GM12878 (cell line): Measurements from ENCODE around the gene CPVL. TPM values are rescaled to one million over a fixed set of nuclear protein-coding genes. Genes with fewer than 3 reads are reported as not detected.

Experiments
- ATAC-seq: fragments of 200-7000 bp; cut with Tn5 transposase; 3 replicates; pipeline ENCODE4 v1.9.1; 2020; ENCODE audit warnings: mild to moderate bottlenecking, moderate library complexity
- BruUV-seq: library from RNA; stranded (reverse); fragments of 400-500 nt; replicated peaks from 2 replicates; lab custom pipeline; 2021; lab: Mats Ljungman, UMichigan
- CTCF ChIA-PET: fragments of 300-600 bp; sonication (Branson Sonifier 250); formaldehyde crosslinking; extraction: SDS; loops from one replicate; lab custom pipeline; 2021; ENCODE audit warnings: inconsistent platforms; lab: Yijun Ruan, JAX
- POLR2A ChIA-PET: fragments of 350-600 bp; formaldehyde crosslinking; extraction: SDS; loops from one replicate; lab custom pipeline; 2021; ENCODE audit warnings: inconsistent platforms; lab: Charles Lee
- RAD21 ChIA-PET: fragments of 300-600 bp; sonication (Branson Sonifier 250); formaldehyde crosslinking; loops from one replicate; lab custom pipeline; 2023; ENCODE audit warnings: antibody characterized with exemption; ENCODE audit not compliant: unreplicated experiment; lab: Charles Lee
- SMC1A ChIA-PET: fragments of 300-600 bp; sonication (Branson Sonifier 250); formaldehyde crosslinking; loops from one replicate; lab custom pipeline; 2023; ENCODE audit not compliant: unreplicated experiment, uncharacterized antibody; lab: Charles Lee
- DNase-seq: peaks from one replicate; pipeline ENCODE4 v3.0.0-alpha.2; 2011; ENCODE audit warnings: low read depth, low spot score
- FAIRE-seq: peaks from 3 replicates; lab custom pipeline; 2011; peaks lifted over from hg19 to GRCh38; lab: Jason Lieb, UNC
- H2AFZ ChIP-seq: 2 replicates; pipeline ENCODE4 v1.6.0; 2011; ENCODE audit warnings: low read depth, low read length, control low read depth; ENCODE audit not compliant: control insufficient read depth
- H3K27ac ChIP-seq: 2 replicates; pipeline ENCODE4 v1.5.1; 2011; ENCODE audit warnings: control low read depth; ENCODE audit not compliant: control insufficient read depth, insufficient read depth
- H3K27me3 ChIP-seq, 2 experiments: replicated peaks in 1 of 2; 2 replicates each; pipeline versions ENCODE4 v1.6.0 to v1.6.1; 2011; ENCODE audit warnings: low read length in 1 of 2; ENCODE audit not compliant: control insufficient read depth in 2 of 2, insufficient read depth in 2 of 2
- H3K36me3 ChIP-seq, 2 experiments: 2 replicates each; pipeline ENCODE4 v1.5.1; 2011; ENCODE audit warnings: low read length in 1 of 2; ENCODE audit not compliant: control insufficient read depth in 2 of 2, insufficient read depth in 2 of 2
- H3K4me1 ChIP-seq: 2 replicates; pipeline ENCODE4 v1.6.1; 2011; ENCODE audit warnings: mild to moderate bottlenecking, low read length, moderate library complexity, mixed read lengths; ENCODE audit not compliant: control insufficient read depth, insufficient read depth
- H3K4me2 ChIP-seq: 2 replicates; pipeline ENCODE4 v1.6.0; 2011; ENCODE audit warnings: control low read depth; ENCODE audit not compliant: control insufficient read depth, insufficient read depth
- H3K4me3 ChIP-seq: fragments of 200-600 bp; sonication (generic); 2 replicates; pipeline ENCODE4 v1.5.1; 2016
- H3K79me2 ChIP-seq: 2 replicates; pipeline ENCODE4 v1.6.0; 2011; ENCODE audit warnings: low read length; ENCODE audit not compliant: control insufficient read depth, insufficient read depth
- H3K9ac ChIP-seq: 2 replicates; pipeline ENCODE4 v1.8.0; 2011; ENCODE audit warnings: low read length, control low read depth, mixed read lengths; ENCODE audit not compliant: control insufficient read depth, insufficient read depth
- H3K9me3 ChIP-seq: replicated peaks from 3 replicates; pipeline ENCODE4 v1.5.1; 2011; ENCODE audit warnings: mild to moderate bottlenecking, low read length; ENCODE audit not compliant: control insufficient read depth, insufficient read depth
- H4K20me1 ChIP-seq: 2 replicates; pipeline ENCODE4 v1.6.0; 2011; ENCODE audit not compliant: control insufficient read depth, insufficient read depth
- DPF2 ChIP-seq: fragments of 450-650 bp; IDR thresholded peaks from 2 replicates; pipeline ENCODE4 v1.6.1; 2017; ENCODE audit warnings: mild to moderate bottlenecking
- JUNB ChIP-seq: IDR thresholded peaks from 2 replicates; pipeline ENCODE4 v1.6.1; 2016; ENCODE audit warnings: antibody characterized with exemption, mild to moderate bottlenecking
- LARP7 ChIP-seq: fragments of 450-650 bp; IDR thresholded peaks from 2 replicates; pipeline ENCODE4 v1.6.1; 2017; ENCODE audit warnings: mild to moderate bottlenecking
- NBN ChIP-seq: fragments of 450-650 bp; IDR thresholded peaks from 2 replicates; pipeline ENCODE4 v1.6.1; 2016
- NFYB ChIP-seq: IDR thresholded peaks from 2 replicates; pipeline ENCODE4 v1.6.1; 2011; ENCODE audit warnings: low read depth, mild to moderate bottlenecking, low read length, improper control_type of control experiment, moderate library complexity; ENCODE audit not compliant: insufficient read depth
- RAD51 ChIP-seq: fragments of 450-650 bp; IDR thresholded peaks from 2 replicates; pipeline ENCODE4 v1.6.1; 2016; ENCODE audit warnings: moderate library complexity, mild to moderate bottlenecking, inconsistent platforms
- RBBP5 ChIP-seq: fragments of 200-600 bp; sonication (generic); conservative IDR thresholded peaks from 2 replicates; pipeline ENCODE4 v1.6.1; 2016
- RCOR1 ChIP-seq: conservative IDR thresholded peaks from 2 replicates; pipeline ENCODE4 v1.6.1; 2012; ENCODE audit warnings: low read depth, low read length, improper control_type of control experiment
- SMC3 ChIP-seq: IDR thresholded peaks from 2 replicates; pipeline ENCODE4 v1.6.1; 2011; ENCODE audit warnings: low read length, improper control_type of control experiment, borderline replicate concordance
- WRNIP1 ChIP-seq: IDR thresholded peaks from 2 replicates; pipeline ENCODE4 v1.6.1; 2011; ENCODE audit warnings: low read depth, low read length, improper control_type of control experiment, borderline replicate concordance
- ZNF274 ChIP-seq: IDR thresholded peaks from one replicate; pipeline ENCODE4 v1.8.0; 2011; ENCODE audit not compliant: insufficient read length, insufficient read depth
- ZNF687 ChIP-seq: fragments of 450-650 bp; IDR thresholded peaks from 2 replicates; pipeline ENCODE4 v1.6.1; 2017; ENCODE audit warnings: mild to moderate bottlenecking, moderate library complexity
- WGBS: methylation state at CpG from one replicate; pipeline ENCODE4 v1.1.6; 2016; ENCODE audit warnings: low lambda C conversion rate; ENCODE audit not compliant: insufficient replicate concordance, insufficient coverage; ENCODE audit errors: missing lambda C conversion rate; 5-methylcytosine and 5-hydroxymethylcytosine counted together
- in situ Hi-C: fragments of 300-500 bp; cut with MboI; formaldehyde crosslinking; loops from 9 replicates; pipeline ENCODE4 v1.14.3; 2018; ENCODE audit warnings: mixed read lengths
- intact Hi-C: fragments of 100-400 bp; cut with micrococcal nuclease; formaldehyde crosslinking; loops from one replicate; pipeline ENCODE4 v1.14.2; 2022; ENCODE audit not compliant: unreplicated experiment
- polyA plus RNA-seq, 11 experiments: library from polyadenylated mRNA; depleted of rRNA in 4 of 11; unstranded in 6 of 11; stranded (reverse) in 5 of 11; fragments of >200 nt; fragmentation: Nextera tagmentation in 4 of 11; fragmentation: Illumina TruSeq in 1 of 11; extraction: Ambion mirVana in 4 of 11; extraction: Trizol in 1 of 11; gene quantifications; 1 replicate in 1 of 11; 2 replicates in 10 of 11; pipeline versions ENCODE4 v1.2.1 to v1.2.3, GENCODE V29; 2011 to 2016; ENCODE audit warnings: inconsistent platforms in 2 of 11, missing spikeins in 2 of 11, low read depth in 1 of 11
- total RNA-seq, 4 experiments: library from RNA; depleted of rRNA in 3 of 4; stranded (reverse); fragments of >200 nt in 3 of 4; fragmentation: Illumina TruSeq in 1 of 4; extraction: Trizol in 1 of 4; gene quantifications; 2 replicates each; pipeline versions ENCODE4 v1.2.1 to v1.2.3, GENCODE V29; 2013 to 2021
- TF ChIP-seq, protein P1 (sequence below): fragments of 450-650 bp; IDR thresholded peaks from 2 replicates; pipeline ENCODE4 v1.6.1; 2017; ENCODE audit warnings: low read depth, mild to moderate bottlenecking, moderate library complexity
- TF ChIP-seq, protein P2 (sequence below): fragments of 450-650 bp; IDR thresholded peaks from 2 replicates; pipeline ENCODE4 v1.6.1; 2016; ENCODE audit warnings: mild to moderate bottlenecking

The CPVL gene
- total and polyA plus RNA-seq, 10 of the 15 experiments (the other 5 are each of a cell fraction or from before 2014, with no cell fraction given): 0.59 TPM; not detected in 9

DNA sequence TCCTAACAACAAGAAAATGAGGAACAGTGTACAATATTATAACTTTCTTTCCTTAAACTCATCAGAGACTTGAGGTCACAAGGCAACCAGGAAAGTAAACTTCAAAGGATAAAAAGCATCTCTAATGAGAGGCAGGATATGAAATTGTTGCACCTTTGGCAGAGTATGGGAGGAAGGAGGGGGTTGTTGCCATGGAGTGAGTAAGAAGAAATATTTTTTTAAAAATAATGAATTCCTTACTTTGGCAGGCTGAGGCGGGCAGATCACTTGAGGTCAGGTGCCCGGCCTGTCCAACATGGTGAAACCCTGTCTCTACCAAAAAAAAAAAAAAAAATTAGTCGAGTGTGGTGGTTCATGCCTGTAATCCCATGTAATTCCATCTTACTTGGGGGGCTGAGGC lies 27.1 kb upstream of the CPVL start:
- intact Hi-C loops: no loop called here
- ChIA-PET RAD21 (no interaction called here), CTCF (interaction anchor here (1.2 kb wide), 1 partner anchor 16 kb away, joined by 4 read pairs; no protein-coding TSS in a partner anchor), POLR2A (no interaction called here), SMC1A (interaction anchor here (0.7 to 1.1 kb wide), 2 partner anchors 12 to 16 kb away, joined by 3 read pairs; no protein-coding TSS in a partner anchor)
- Histone ChIP-seq H3K9ac (no peak overlapping the region), H3K79me2 (no peaks in the 10 kb centered on the region), H3K27ac (no peak overlapping the region), H3K9me3 (no peaks in the 10 kb centered on the region), H2AFZ (no peak overlapping the region), H3K27me3 (no peaks in the 10 kb centered on the region), H3K4me3 (no peak overlapping the region), H3K36me3 (no peaks in the 10 kb centered on the region), H3K4me2 (no peak overlapping the region), H3K4me1 (no peaks in the 10 kb centered on the region), H4K20me1 (no peaks in the 10 kb centered on the region)
- ATAC-seq: no peak
- no peak for DNase-seq
- WGBS: 0% methylated on average over 2 of the region's 3 CpGs
- no peak for FAIRE-seq
- no TSS peak for BruUV-seq
- in situ Hi-C loops: no loop called here
- TF ChIP-seq ZNF274: no peak
- no peak for TF ChIP-seq NFYB
- no peak for TF ChIP-seq RBBP5
- no peak for TF ChIP-seq NBN
- TF ChIP-seq, protein P1, sequence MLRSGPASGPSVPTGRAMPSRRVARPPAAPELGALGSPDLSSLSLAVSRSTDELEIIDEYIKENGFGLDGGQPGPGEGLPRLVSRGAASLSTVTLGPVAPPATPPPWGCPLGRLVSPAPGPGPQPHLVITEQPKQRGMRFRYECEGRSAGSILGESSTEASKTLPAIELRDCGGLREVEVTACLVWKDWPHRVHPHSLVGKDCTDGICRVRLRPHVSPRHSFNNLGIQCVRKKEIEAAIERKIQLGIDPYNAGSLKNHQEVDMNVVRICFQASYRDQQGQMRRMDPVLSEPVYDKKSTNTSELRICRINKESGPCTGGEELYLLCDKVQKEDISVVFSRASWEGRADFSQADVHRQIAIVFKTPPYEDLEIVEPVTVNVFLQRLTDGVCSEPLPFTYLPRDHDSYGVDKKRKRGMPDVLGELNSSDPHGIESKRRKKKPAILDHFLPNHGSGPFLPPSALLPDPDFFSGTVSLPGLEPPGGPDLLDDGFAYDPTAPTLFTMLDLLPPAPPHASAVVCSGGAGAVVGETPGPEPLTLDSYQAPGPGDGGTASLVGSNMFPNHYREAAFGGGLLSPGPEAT: no peak
- TF ChIP-seq RAD51: no peak
- TF ChIP-seq DPF2: no peak
- no peak for TF ChIP-seq JUNB
- no peak for TF ChIP-seq RCOR1
- no peak for TF ChIP-seq ZNF687
- TF ChIP-seq, protein P2, sequence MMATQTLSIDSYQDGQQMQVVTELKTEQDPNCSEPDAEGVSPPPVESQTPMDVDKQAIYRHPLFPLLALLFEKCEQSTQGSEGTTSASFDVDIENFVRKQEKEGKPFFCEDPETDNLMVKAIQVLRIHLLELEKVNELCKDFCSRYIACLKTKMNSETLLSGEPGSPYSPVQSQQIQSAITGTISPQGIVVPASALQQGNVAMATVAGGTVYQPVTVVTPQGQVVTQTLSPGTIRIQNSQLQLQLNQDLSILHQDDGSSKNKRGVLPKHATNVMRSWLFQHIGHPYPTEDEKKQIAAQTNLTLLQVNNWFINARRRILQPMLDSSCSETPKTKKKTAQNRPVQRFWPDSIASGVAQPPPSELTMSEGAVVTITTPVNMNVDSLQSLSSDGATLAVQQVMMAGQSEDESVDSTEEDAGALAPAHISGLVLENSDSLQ: no peak
- TF ChIP-seq LARP7: no peak
- no peak for TF ChIP-seq WRNIP1
- no peak for TF ChIP-seq SMC3
